Effector memory CD4-positive, alpha-beta T cell (primary cell): Measurements from ENCODE around the gene RIMS4.

Experiments
- DNase-seq, 3 donors: peaks; one replicate each; pipeline ENCODE4 v3.0.0-alpha.2; 2020
- H3K27ac ChIP-seq: 2 replicates; pipeline ENCODE4 v1.7.0; 2013; ENCODE audit warnings: mild to moderate bottlenecking, low read length, moderate library complexity; ENCODE audit not compliant: insufficient read depth, poor library complexity, severe bottlenecking
- H3K27me3 ChIP-seq: replicated peaks from 2 replicates; pipeline ENCODE4 v1.7.0; 2013; ENCODE audit warnings: mild to moderate bottlenecking, low read length; ENCODE audit not compliant: insufficient read depth, control insufficient read depth, poor library complexity, severe bottlenecking
- H3K36me3 ChIP-seq: 2 replicates; pipeline ENCODE4 v1.7.0; 2013; ENCODE audit warnings: mild to moderate bottlenecking, low read length, moderate library complexity; ENCODE audit not compliant: control insufficient read depth, insufficient read depth
- H3K4me1 ChIP-seq: 2 replicates; pipeline ENCODE4 v1.7.0; 2013; ENCODE audit warnings: low read length, mild to moderate bottlenecking; ENCODE audit not compliant: control insufficient read depth, insufficient read depth, poor library complexity, severe bottlenecking
- H3K4me3 ChIP-seq: 2 replicates; pipeline ENCODE4 v1.7.0; 2013; ENCODE audit warnings: low read length, low read depth, mild to moderate bottlenecking; ENCODE audit not compliant: insufficient read depth, poor library complexity, severe bottlenecking
- H3K9me3 ChIP-seq: 2 replicates; pipeline ENCODE4 v1.7.0; 2013; ENCODE audit warnings: mild to moderate bottlenecking, low read length, moderate library complexity; ENCODE audit not compliant: control insufficient read depth

The RIMS4 gene

GRCh38 chr20:44717986-44718385, 92.4 kb downstream of the RIMS4 start:
- H3K27me3 ChIP-seq = no peaks in the 10 kb centered on the region

GRCh38 chr20:44716309-44717106, 93.8 kb downstream of the RIMS4 start:
- H3K27me3 ChIP-seq = no peaks in the 10 kb centered on the region
- no peak overlapping the region for H3K4me3 ChIP-seq
- no peaks in the 10 kb centered on the region for H3K36me3 ChIP-seq
- no peak for DNase-seq
- no peaks in the 10 kb centered on the region for H3K4me1 ChIP-seq
- H3K9me3 ChIP-seq = no peaks in the 10 kb centered on the region
- no peak overlapping the region for H3K27ac ChIP-seq

More at GRCh38 chr20:44717986-44718385, 92.4 kb downstream of the RIMS4 start:
- Histone ChIP-seq H3K27ac (no peak overlapping the region), H3K4me3 (no peak overlapping the region), H3K36me3 (no peaks in the 10 kb centered on the region), H3K9me3 (no peaks in the 10 kb centered on the region), H3K4me1 (no peaks in the 10 kb centered on the region)
- DNase-seq = no peak

GRCh38 chr20:44715499-44716308, 94.6 kb downstream of the RIMS4 start:
- H3K27ac ChIP-seq = no peak overlapping the region
- no peaks in the 10 kb centered on the region for H3K27me3 ChIP-seq
- H3K9me3 ChIP-seq = no peaks in the 10 kb centered on the region
- H3K4me3 ChIP-seq = no peak overlapping the region
- no peaks in the 10 kb centered on the region for H3K4me1 ChIP-seq
- H3K36me3 ChIP-seq = no peaks in the 10 kb centered on the region
- no peak for DNase-seq

- Histone ChIP-seq H3K4me1 (no peaks in the 10 kb centered on the region), H3K9me3 (no peaks in the 10 kb centered on the region), H3K27me3 (no peaks in the 10 kb centered on the region), H3K27ac (no peak within 1 kb of the TSS), H3K4me3 (no peak within 1 kb of the TSS), H3K36me3 (no peaks in the 10 kb centered on the region)
- no peak for DNase-seq
Measured at GRCh38 chr20:44714701-44715498, 95.4 kb downstream of the RIMS4 start, which contains the start of gene CCN5. TSS of gene CCN5 (plus strand) at chr20:44715369. CDS start at chr20:44715391, 22 bp downstream.

- Histone ChIP-seq H3K36me3 (no peaks in the 10 kb centered on the region), H3K27ac (no peak overlapping the region), H3K4me1 (no peaks in the 10 kb centered on the region), H3K4me3 (no peak overlapping the region), H3K27me3 (no peaks in the 10 kb centered on the region), H3K9me3 (no peaks in the 10 kb centered on the region)
- no peak for DNase-seq
Measured at GRCh38 chr20:44714102-44714700, 96.1 kb downstream of the RIMS4 start.

GRCh38 chr20:44711237-44711636, 99.1 kb downstream of the RIMS4 start:
- no peaks in the 10 kb centered on the region for H3K4me1 ChIP-seq
- no peak for DNase-seq
- H3K9me3 ChIP-seq = no peaks in the 10 kb centered on the region
- no peaks in the 10 kb centered on the region for H3K36me3 ChIP-seq
- no peak overlapping the region for H3K27ac ChIP-seq
- H3K4me3 ChIP-seq = no peak overlapping the region
- H3K27me3 ChIP-seq = no peaks in the 10 kb centered on the region

GRCh38 chr20:44709797-44710196, 100.5 kb downstream of the RIMS4 start:
- no peak for DNase-seq
- Histone ChIP-seq H3K27ac (no peak overlapping the region), H3K4me3 (no peak overlapping the region), H3K9me3 (no peaks in the 10 kb centered on the region), H3K4me1 (no peaks in the 10 kb centered on the region), H3K27me3 (no peaks in the 10 kb centered on the region), H3K36me3 (no peaks in the 10 kb centered on the region)

- H3K4me1 ChIP-seq = no peaks in the 10 kb centered on the region
- H3K27me3 ChIP-seq = no peaks in the 10 kb centered on the region
- no peak overlapping the region for H3K27ac ChIP-seq
- no peaks in the 10 kb centered on the region for H3K9me3 ChIP-seq
- H3K36me3 ChIP-seq = no peaks in the 10 kb centered on the region
- no peak for DNase-seq
- H3K4me3 ChIP-seq = no peak overlapping the region
Measured at GRCh38 chr20:44709380-44709779, 101.0 kb downstream of the RIMS4 start.

GRCh38 chr20:44707018-44707579, 103.2 kb downstream of the RIMS4 start:
- Histone ChIP-seq H3K4me1 (no peaks in the 10 kb centered on the region), H3K4me3 (no peak overlapping the region), H3K36me3 (no peaks in the 10 kb centered on the region), H3K27ac (no peak overlapping the region), H3K27me3 (no peaks in the 10 kb centered on the region), H3K9me3 (no peaks in the 10 kb centered on the region)
- DNase-seq = no peak
